Karpas-422 (cell line): ENCODE measurements around the gene CAMK2G. TPM values are rescaled to one million over a fixed set of nuclear protein-coding genes. Genes with fewer than 3 reads are reported as not detected.
A peak's percentile ranks its signal among the peaks of the same experiment; 100 is the strongest.
"Not testable (repeated sequence)": the region's sequence is repeated elsewhere in the genome, so short reads cannot be mapped to it uniquely, and the experiment has no call there.

Experiments
- DNase-seq: peaks from one replicate; pipeline ENCODE4 v3.0.0-alpha.2; 2015
- H2AFZ ChIP-seq: fragments of 200-600 bp; sonication (generic); 2 replicates; pipeline ENCODE4 v1.6.1; 2014; ENCODE audit warnings: antibody characterized with exemption, low read length, mixed read lengths
- H3K27ac ChIP-seq: fragments of 200-600 bp; sonication (generic); 2 replicates; pipeline ENCODE4 v1.5.1; 2014; ENCODE audit warnings: mild to moderate bottlenecking, low read length, moderate library complexity
- H3K27me3 ChIP-seq: fragments of 200-600 bp; sonication (generic); 2 replicates; pipeline ENCODE4 v1.6.1; 2014; ENCODE audit warnings: low read length, mixed read lengths
- H3K36me3 ChIP-seq: fragments of 200-600 bp; sonication (generic); 2 replicates; pipeline ENCODE4 v1.6.1; 2014; ENCODE audit warnings: low read length, mixed read lengths; ENCODE audit not compliant: insufficient read depth
- H3K4me1 ChIP-seq: fragments of 200-600 bp; sonication (generic); 2 replicates; pipeline ENCODE4 v1.6.1; 2014; ENCODE audit warnings: mild to moderate bottlenecking, low read length, mixed read lengths
- H3K4me2 ChIP-seq: fragments of 200-600 bp; sonication (generic); 2 replicates; pipeline ENCODE4 v1.6.1; 2014; ENCODE audit warnings: low read length, low read depth, mild to moderate bottlenecking; ENCODE audit not compliant: poor library complexity, severe bottlenecking
- H3K4me3 ChIP-seq: fragments of 200-600 bp; sonication (generic); 2 replicates; pipeline ENCODE4 v1.5.1; 2014; ENCODE audit warnings: mild to moderate bottlenecking, antibody characterized with exemption, low read length, mixed read lengths
- H3K79me2 ChIP-seq: fragments of 200-600 bp; sonication (generic); 2 replicates; pipeline ENCODE4 v1.6.1; 2014; ENCODE audit warnings: mild to moderate bottlenecking, low read length, mixed read lengths
- H3K9ac ChIP-seq: fragments of 200-600 bp; sonication (generic); 2 replicates; pipeline ENCODE4 v1.6.0; 2014; ENCODE audit warnings: low read length
- H3K9me2 ChIP-seq: fragments of 200-600 bp; sonication (generic), shearing (Covaris generic); replicated peaks from 2 replicates; pipeline ENCODE4 v1.6.0; 2014; ENCODE audit warnings: mild to moderate bottlenecking, low read length, moderate library complexity; ENCODE audit not compliant: insufficient read depth
- H3K9me3 ChIP-seq: fragments of 300-700, 200-600 bp; sonication (generic); 2 replicates; pipeline ENCODE4 v1.6.1; 2014; ENCODE audit warnings: low read length, mixed read lengths
- H4K20me1 ChIP-seq: fragments of 200-600 bp; sonication (generic); 2 replicates; pipeline ENCODE4 v1.6.1; 2014; ENCODE audit warnings: mild to moderate bottlenecking, antibody characterized with exemption, low read length, low read depth; ENCODE audit not compliant: insufficient read depth
- total RNA-seq: library from RNA; depleted of rRNA; stranded (reverse); fragments of >200 nt; shearing (Covaris generic); gene quantifications from 2 replicates; pipeline ENCODE4 v1.2.3, GENCODE V29; 2014; ENCODE audit warnings: low replicate concordance

The CAMK2G gene
- total RNA-seq, 1 experiment from 2014 or later: 28.2 TPM

GRCh38 chr10:73829090-73829489, 45.3 kb downstream of the CAMK2G start:
- H2AFZ ChIP-seq, H3K27me3 ChIP-seq: not testable (repeated sequence)

GRCh38 chr10:73828161-73828560, 46.2 kb downstream of the CAMK2G start:
- H3K4me2 ChIP-seq: no peak overlapping the region
- H3K79me2 ChIP-seq: no peaks in the 10 kb centered on the region
- DNase-seq: no peak
- H2AFZ ChIP-seq: no peak overlapping the region
- H3K27ac ChIP-seq: no peak overlapping the region
- no peaks in the 10 kb centered on the region for H3K9me3 ChIP-seq
- peaks cover 13% of the 10 kb centered on the region for H3K4me1 ChIP-seq
- no peaks in the 10 kb centered on the region for H3K27me3 ChIP-seq
- H4K20me1 ChIP-seq: no peaks in the 10 kb centered on the region
- H3K9ac ChIP-seq: no peak overlapping the region
- no peaks in the 10 kb centered on the region for H3K36me3 ChIP-seq
- H3K9me2 ChIP-seq: no peaks in the 10 kb centered on the region
- H3K4me3 ChIP-seq: no peak overlapping the region

More at GRCh38 chr10:73829090-73829489, 45.3 kb downstream of the CAMK2G start:
- not testable (repeated sequence) for H3K4me3 ChIP-seq, H4K20me1 ChIP-seq, H3K4me2 ChIP-seq, H3K79me2 ChIP-seq, H3K9me2 ChIP-seq, H3K36me3 ChIP-seq, H3K27ac ChIP-seq, H3K9me3 ChIP-seq, H3K9ac ChIP-seq, DNase-seq
- peaks cover 18% of the 10 kb centered on the region for H3K4me1 ChIP-seq

- H4K20me1 ChIP-seq: no peaks in the 10 kb centered on the region
Measured at GRCh38 chr10:73827346-73828089, 46.8 kb downstream of the CAMK2G start.

GRCh38 chr10:73824146-73824725, 50.1 kb downstream of the CAMK2G start:
- H3K36me3 ChIP-seq: no peaks in the 10 kb centered on the region
- H3K9me3 ChIP-seq: no peaks in the 10 kb centered on the region
- no peaks in the 10 kb centered on the region for H3K79me2 ChIP-seq
- H4K20me1 ChIP-seq: no peaks in the 10 kb centered on the region
- H3K9ac ChIP-seq: no peak overlapping the region
- no peak for DNase-seq
- no peak overlapping the region for H3K4me2 ChIP-seq
- H3K4me1 ChIP-seq: no peaks in the 10 kb centered on the region
- no peak overlapping the region for H3K4me3 ChIP-seq
- H3K27me3 ChIP-seq: no peaks in the 10 kb centered on the region
- no peaks in the 10 kb centered on the region for H3K9me2 ChIP-seq
- no peak overlapping the region for H3K27ac ChIP-seq
- no peak overlapping the region for H2AFZ ChIP-seq

More at GRCh38 chr10:73827346-73828089, 46.8 kb downstream of the CAMK2G start:
- Histone ChIP-seq H2AFZ (no peak overlapping the region), H3K9me3 (no peaks in the 10 kb centered on the region), H3K4me1 (peaks cover 12% of the 10 kb centered on the region), H3K4me3 (no peak overlapping the region), H3K79me2 (no peaks in the 10 kb centered on the region), H3K9me2 (no peaks in the 10 kb centered on the region), H3K36me3 (no peaks in the 10 kb centered on the region), H3K4me2 (no peak overlapping the region), H3K9ac (no peak overlapping the region), H3K27ac (no peak overlapping the region), H3K27me3 (no peaks in the 10 kb centered on the region)
- peak; percentile 19 for DNase-seq

GRCh38 chr10:73823391-73823790, 51.0 kb downstream of the CAMK2G start:
- DNase-seq: no peak
- H3K27me3 ChIP-seq: no peaks in the 10 kb centered on the region
- H3K4me1 ChIP-seq: no peaks in the 10 kb centered on the region
- no peak overlapping the region for H3K4me3 ChIP-seq
- no peaks in the 10 kb centered on the region for H3K9me2 ChIP-seq
- no peaks in the 10 kb centered on the region for H3K79me2 ChIP-seq
- no peak overlapping the region for H3K4me2 ChIP-seq
- no peaks in the 10 kb centered on the region for H3K36me3 ChIP-seq
- no peaks in the 10 kb centered on the region for H3K9me3 ChIP-seq
- H2AFZ ChIP-seq: no peak overlapping the region
- H3K9ac ChIP-seq: no peak overlapping the region
- no peaks in the 10 kb centered on the region for H4K20me1 ChIP-seq
- no peak overlapping the region for H3K27ac ChIP-seq

GRCh38 chr10:73819513-73820093, 54.8 kb downstream of the CAMK2G start:
- no peak for DNase-seq
- H3K9ac ChIP-seq: no peak overlapping the region
- no peaks in the 10 kb centered on the region for H3K4me1 ChIP-seq
- H3K4me2 ChIP-seq: no peak overlapping the region
- no peaks in the 10 kb centered on the region for H3K9me3 ChIP-seq
- no peak overlapping the region for H3K27ac ChIP-seq
- H3K9me2 ChIP-seq: no peaks in the 10 kb centered on the region
- peaks cover 5% of the 10 kb centered on the region; the same call in 1 of the 2 replicates for H3K36me3 ChIP-seq
- no peaks in the 10 kb centered on the region for H4K20me1 ChIP-seq
- no peak overlapping the region for H3K4me3 ChIP-seq
- H2AFZ ChIP-seq: no peak overlapping the region
- no peaks in the 10 kb centered on the region for H3K79me2 ChIP-seq
- H3K27me3 ChIP-seq: no peaks in the 10 kb centered on the region

- Histone ChIP-seq H3K4me1 (no peaks in the 10 kb centered on the region), H3K27ac (no peak overlapping the region), H3K4me3 (no peak overlapping the region), H3K36me3 (peaks cover 5% of the 10 kb centered on the region; the same call in 1 of the 2 replicates), H3K9me2 (no peaks in the 10 kb centered on the region), H3K27me3 (no peaks in the 10 kb centered on the region), H3K79me2 (no peaks in the 10 kb centered on the region), H4K20me1 (no peaks in the 10 kb centered on the region), H3K4me2 (no peak overlapping the region), H2AFZ (no peak overlapping the region), H3K9me3 (no peaks in the 10 kb centered on the region), H3K9ac (no peak overlapping the region)
- DNase-seq: no peak
Measured at GRCh38 chr10:73819081-73819480, 55.3 kb downstream of the CAMK2G start.

GRCh38 chr10:73818402-73818801, 56.0 kb downstream of the CAMK2G start:
- no peak overlapping the region for H3K27ac ChIP-seq
- no peaks in the 10 kb centered on the region for H3K4me1 ChIP-seq
- no peaks in the 10 kb centered on the region for H4K20me1 ChIP-seq
- no peaks in the 10 kb centered on the region for H3K27me3 ChIP-seq
- H3K36me3 ChIP-seq: peaks cover 5% of the 10 kb centered on the region; the same call in 1 of the 2 replicates
- no peak overlapping the region for H3K4me3 ChIP-seq
- no peak overlapping the region for H2AFZ ChIP-seq
- H3K9ac ChIP-seq: no peak overlapping the region
- no peak overlapping the region for H3K4me2 ChIP-seq
- H3K79me2 ChIP-seq: no peaks in the 10 kb centered on the region
- H3K9me3 ChIP-seq: no peaks in the 10 kb centered on the region
- H3K9me2 ChIP-seq: no peaks in the 10 kb centered on the region
- DNase-seq: no peak
